ENCODE results near the gene IL22RA1. TPM values are rescaled to one million over a fixed set of nuclear protein-coding genes. Genes with fewer than 3 reads are reported as not detected.

IL22RA1 gene
- total RNA-seq, 1 experiment from 2014 or later, result 0.37 TPM

DNA sequence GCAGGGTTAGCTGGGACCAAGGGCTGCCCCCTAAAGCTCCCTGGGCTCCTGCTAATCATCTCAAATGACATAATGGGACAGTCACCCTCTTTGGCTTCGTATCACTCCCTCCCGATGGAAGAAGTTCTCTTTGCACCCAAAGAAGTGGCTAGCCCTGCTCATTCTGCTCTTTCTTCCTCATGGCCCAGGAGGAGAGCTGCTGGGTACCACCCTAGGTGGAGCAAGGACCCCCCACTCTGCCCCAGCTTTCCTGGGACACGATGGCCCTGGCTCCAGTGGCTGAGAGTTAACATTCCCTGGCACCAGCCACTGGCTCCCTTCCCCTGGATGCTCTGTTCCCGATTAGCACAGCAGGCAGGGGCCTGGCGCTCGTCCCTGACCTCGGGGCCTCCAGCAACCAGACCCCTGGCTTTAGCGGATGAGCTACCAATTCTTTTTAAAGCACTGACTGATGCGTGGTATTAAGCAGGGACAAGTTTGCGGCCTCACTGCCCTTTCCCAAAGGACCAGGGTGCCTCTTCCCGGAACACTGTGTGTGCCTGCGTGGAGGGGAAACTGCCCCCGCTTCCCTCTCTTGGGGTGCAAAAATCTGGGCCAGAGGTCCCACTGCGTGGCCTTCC lies 32.2 kb downstream of the IL22RA1 start:
- DNase-seq (ENCODE audit: low read depth, low spot score), result no peak

DNA sequence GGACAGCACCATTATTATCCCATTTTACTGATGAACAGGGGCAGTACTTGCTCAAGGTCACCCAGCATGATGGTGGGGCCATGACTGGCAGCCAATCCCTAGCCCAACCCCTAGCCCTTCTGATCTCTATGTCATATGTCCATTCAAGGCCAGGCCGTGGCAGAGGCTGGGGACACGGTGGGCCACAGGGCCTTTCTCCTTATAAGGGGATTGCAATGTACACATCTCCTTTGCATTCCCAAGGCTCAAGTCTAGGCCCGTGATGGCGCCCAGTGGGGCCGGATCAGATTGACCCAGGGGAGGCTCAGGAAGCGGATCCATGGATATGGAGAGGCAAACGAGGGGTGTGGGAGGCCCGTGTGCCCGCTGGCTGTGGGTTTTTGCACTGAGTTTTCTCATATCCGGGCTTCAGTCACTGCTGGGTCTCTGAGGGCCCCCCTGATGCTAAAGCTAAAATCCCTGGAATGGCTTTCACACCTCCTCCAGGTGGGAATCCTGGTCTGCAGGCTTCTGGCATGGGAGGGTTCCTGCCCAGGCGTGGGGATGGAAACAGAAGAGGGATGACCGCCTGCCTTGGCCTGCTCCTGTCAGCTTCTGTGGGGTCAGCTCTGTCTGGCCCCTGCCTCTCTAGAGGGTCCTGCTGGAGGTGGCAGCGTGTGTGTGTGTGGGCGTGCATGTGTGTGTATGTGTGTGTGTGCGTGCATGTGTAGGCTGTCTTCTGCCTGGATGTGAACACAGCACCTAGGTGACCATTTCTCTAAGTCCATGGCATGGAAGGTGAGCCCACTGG lies 33.1 kb downstream of the IL22RA1 start:
- in situ Hi-C loops (cut with HindIII; ENCODE audit: low pct_unique_long_range_greater_than_20kb, low sequenced_read_pairs), result no loop called here
- no peak for DNase-seq (ENCODE audit: low read depth, low spot score)

More for the DNA sequence above, 32.2 kb downstream of the IL22RA1 start:
- in situ Hi-C loops (cut with HindIII; ENCODE audit: low pct_unique_long_range_greater_than_20kb, low sequenced_read_pairs), result no loop called here

DNA sequence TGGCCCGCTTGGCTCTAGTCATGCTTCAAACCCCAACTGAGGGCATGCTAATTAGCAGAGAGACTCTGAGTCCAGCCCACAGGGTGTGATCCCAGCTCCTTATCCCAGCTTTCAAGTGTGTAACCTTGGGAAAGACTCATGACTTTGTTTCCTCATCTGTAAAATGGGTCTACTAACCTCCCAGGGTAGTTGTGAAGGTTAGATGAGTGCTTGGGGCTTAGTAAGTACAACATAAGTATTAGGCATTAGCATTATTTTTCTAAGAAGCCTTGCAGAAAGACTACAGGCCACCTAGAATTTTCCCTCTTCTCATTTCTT lies 33.8 kb downstream of the IL22RA1 start:
- DNase-seq (ENCODE audit: low read depth, low spot score), result no peak

DNA sequence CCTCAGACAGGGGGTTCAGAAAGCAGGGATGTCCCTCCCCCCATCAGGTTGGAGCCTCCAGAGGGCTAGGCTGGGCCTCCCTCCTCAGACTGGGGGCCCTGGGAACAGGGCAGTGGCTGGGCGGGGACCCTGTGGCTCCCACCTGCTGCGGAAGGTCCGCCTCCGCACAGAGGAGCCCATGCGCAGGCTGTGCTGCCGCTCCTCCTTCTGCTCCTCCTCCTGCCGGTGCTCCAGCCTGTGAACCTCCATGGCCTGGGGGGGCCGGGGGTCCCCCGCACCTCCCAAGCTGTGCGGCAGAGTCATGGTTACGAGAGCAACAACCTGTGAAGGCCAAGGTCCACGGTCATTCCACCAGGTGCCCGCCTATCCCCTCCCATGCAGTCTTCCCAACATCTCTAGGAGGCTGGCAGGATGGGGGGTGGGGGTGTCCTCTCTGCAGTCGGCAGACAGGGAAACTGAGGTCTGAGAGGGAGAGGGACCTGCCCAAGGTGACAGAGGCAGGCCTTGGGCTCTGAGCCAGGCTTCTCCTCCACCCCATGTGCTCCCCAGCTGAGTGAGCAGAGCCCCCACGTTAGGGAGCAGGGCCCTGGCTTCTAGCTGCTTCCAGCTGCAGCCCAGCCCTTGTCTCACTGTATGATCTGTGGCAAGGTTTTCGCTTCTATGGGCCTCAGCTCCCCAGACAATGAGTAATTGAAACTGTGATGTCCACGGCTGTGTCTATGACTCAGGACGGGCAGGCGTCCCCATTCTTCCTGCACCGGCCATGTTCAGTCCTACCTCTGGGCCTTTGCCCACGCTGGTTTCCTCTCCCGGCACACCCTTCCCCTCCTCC lies 34.4 kb downstream of the IL22RA1 start:
- no peak for DNase-seq (ENCODE audit: low read depth, low spot score)
- in situ Hi-C loops (cut with HindIII; ENCODE audit: low pct_unique_long_range_greater_than_20kb, low sequenced_read_pairs), result no loop called here

More for the DNA sequence above, 33.8 kb downstream of the IL22RA1 start:
- in situ Hi-C loops (cut with HindIII; ENCODE audit: low pct_unique_long_range_greater_than_20kb, low sequenced_read_pairs), result no loop called here

DNA sequence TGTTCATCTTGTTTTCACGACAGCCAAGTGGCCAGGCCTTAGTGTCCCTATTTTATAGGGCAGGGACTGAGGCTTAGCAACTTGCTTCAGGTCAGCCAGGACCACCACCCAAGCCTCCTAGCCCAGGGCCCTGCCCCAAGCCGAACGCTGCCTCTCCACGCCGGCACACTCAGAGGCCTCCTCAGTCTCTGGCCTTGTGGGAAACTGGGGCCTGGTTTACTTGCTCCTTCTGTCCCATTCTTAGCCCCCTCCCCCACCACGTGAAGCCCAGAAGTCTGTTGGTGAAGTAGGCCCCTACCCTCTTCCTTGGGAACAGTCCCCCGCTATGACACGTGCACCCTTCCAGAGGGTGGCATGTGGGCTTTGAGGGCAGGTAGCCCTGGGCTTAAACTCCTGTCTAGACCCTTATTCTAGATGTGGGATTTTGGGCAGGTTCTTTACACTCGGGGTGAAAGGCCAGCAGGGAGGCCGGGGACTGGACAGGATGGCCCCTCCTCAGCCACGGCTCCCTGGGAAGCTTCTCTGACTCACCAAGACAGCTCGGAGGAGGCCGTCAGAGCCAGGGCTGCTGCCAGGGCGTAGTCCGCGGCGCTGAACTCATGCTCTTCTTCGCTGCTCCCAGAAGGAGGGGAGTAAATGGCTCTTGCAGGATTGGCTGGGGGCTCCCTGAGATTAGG lies 35.3 kb downstream of the IL22RA1 start:
- no peak for DNase-seq (ENCODE audit: low read depth, low spot score)
- in situ Hi-C loops (cut with HindIII; ENCODE audit: low pct_unique_long_range_greater_than_20kb, low sequenced_read_pairs), result no loop called here

DNA sequence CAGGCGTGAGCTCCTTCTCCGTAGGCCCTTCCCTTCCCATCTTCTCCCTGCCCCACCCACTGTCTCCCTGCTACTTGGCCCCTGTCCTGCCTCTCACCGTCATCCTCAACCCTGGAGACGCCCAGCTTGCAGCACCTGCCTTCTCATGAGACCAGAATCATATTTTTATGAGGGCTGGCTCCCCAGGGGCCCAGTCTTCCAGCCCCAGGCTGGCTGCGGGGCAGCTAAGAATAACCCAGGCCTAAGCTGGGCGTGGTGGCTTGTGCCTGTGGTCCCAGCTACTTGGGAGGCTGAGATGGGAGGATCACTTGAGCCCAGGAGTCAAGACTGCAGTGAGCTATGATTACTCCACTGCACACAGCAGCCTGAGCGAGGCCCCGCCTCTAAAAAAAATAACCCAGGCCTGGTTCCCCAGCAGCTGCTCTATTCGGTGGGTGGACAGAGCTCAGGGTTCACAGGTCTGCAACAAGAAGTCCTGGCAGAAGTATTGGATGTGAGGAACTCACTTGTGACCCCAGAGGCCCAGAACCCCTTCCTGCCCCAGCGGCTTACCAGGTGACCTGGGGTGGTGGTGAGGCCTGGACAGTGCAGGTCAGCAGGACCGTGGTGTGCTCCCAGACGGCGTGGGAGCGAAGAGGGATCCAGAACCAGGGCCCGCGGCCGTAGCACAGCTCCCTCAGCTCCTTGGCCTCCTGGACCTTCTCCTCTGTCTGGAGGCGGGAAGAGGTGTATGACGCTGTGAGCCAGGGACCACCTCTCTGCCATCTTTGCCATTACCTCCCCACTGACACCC lies 37.4 kb downstream of the IL22RA1 start:
- in situ Hi-C loops (cut with HindIII; ENCODE audit: low pct_unique_long_range_greater_than_20kb, low sequenced_read_pairs), result no loop called here
- DNase-seq (ENCODE audit: low read depth, low spot score), result no peak

DNA sequence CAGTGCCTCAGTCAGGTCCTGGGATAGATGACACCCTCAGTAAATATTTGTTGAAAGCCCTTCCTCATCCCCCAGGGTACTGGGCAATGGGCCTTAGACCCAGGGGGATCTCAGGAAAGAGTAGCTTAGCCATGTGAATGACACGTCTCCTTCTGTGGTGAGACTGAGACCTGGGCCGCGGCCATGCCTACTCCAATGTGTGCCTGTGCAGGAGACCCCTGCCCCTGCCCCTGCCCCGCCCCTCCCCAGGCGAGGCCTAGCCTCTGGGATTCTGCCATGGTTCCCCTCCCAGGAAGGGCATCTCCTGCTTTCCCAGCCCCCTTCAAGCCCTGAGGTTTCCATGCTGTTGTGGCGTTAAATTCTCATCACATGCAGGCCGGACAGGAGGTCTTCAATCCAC lies 38.1 kb downstream of the IL22RA1 start:
- in situ Hi-C loops (cut with HindIII; ENCODE audit: low pct_unique_long_range_greater_than_20kb, low sequenced_read_pairs), result no loop called here

DNA sequence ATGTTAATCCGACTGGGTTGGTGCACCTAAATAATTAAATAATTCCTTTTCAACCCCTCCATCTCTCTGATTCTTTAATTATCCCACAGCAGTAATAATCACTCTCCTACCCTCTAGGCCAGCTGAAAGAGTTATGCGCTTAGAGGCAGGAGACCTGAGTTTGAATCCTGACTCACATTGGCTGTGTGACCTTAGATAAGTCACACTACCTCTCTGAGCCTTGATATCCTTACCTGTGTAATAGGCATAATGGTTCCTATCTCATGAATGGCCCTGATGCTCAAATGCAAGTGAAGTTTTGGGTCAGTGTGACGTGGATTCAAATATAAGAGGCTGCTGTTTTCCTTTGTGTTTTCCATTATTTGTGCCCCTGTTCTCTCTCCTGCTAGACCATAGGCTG lies 39.1 kb downstream of the IL22RA1 start:
- in situ Hi-C loops (cut with HindIII; ENCODE audit: low pct_unique_long_range_greater_than_20kb, low sequenced_read_pairs), result no loop called here
- DNase-seq (ENCODE audit: low read depth, low spot score), result no peak

More for the DNA sequence above, 38.1 kb downstream of the IL22RA1 start:
- no peak for DNase-seq (ENCODE audit: low read depth, low spot score)

DNA sequence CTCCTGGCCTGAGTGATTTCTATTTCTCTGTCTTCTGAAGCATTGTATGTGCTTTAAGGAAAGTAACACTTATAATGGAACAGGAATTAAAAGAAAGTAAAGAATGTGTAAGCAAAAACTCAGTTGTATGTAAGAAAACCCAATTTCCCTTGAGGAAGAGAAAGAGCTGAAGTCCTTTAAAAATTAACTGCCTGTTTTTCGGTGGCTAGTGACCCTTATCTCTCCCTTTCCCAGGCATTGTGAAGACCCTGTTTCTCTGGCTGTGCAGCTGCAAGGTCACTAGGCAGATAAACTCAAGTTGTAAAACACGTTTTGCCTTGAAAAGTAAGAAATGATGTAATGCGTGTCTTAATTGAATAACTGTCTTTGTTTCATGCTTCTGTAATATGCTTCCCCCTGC lies 39.5 kb downstream of the IL22RA1 start:
- DNase-seq (ENCODE audit: low read depth, low spot score), result no peak
- in situ Hi-C loops (cut with HindIII; ENCODE audit: low pct_unique_long_range_greater_than_20kb, low sequenced_read_pairs), result no loop called here

DNA sequence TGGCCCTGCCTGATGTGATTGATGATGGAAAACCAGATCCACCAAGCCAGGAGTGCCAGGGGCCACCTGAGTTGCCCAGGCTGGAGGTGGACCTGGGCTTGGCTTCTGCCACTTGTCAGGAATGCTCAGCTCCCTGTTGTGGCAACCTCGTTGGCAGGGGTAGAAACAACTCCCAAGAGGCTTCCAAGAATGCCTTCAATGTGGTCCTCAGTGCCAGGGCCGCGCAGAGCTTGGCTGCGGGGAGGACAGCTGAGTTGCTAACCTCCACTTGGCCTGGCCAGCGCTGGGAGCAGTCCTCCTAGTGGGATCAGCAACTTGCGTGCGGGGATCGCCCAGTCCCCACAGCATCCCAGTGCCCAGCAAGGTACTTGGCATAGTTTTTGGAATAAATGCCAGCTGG lies 40.0 kb downstream of the IL22RA1 start:
- in situ Hi-C loops (cut with HindIII; ENCODE audit: low pct_unique_long_range_greater_than_20kb, low sequenced_read_pairs), result no loop called here
- DNase-seq (ENCODE audit: low read depth, low spot score), result no peak

DNA sequence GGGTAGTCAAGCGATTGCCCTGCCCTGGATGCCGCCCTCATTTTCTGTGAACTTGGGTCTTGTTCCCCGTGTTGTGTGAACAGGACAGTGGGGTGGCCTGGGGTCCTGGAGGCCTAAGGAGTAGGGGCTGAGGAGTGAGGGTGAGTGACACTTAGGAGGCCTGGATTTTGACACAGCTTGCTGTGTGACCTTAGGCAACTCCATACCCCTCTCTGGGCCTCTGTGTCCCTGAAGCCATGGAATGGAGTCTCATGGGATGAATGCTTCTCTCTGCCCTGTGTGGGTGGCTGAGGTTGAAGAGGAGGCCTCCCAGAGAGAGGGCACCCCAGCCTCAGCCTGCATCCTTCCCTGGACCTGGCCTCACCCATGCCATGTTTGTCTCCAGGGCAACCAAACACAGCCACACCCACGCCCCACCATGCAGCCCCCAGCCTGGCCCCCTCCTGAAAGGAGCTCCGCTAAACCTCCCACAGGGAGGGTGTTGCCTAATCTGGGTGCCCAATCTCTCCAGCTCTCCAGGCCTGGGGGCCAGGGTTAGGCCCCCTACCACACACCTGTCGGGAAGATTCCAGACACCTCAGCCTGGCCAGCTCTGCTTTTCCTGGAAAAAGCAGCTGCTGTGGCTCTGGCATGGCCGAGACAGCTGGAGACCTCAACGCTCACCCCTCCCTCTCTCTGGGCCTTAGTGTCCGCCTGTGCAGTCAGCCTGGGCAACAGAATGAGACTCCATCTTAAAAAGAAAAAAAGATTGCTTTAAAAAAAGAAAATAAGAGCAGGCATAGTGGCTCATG lies 40.9 kb downstream of the IL22RA1 start:
- in situ Hi-C loops (cut with HindIII; ENCODE audit: low pct_unique_long_range_greater_than_20kb, low sequenced_read_pairs), result no loop called here
- no peak for DNase-seq (ENCODE audit: low read depth, low spot score)

DNA sequence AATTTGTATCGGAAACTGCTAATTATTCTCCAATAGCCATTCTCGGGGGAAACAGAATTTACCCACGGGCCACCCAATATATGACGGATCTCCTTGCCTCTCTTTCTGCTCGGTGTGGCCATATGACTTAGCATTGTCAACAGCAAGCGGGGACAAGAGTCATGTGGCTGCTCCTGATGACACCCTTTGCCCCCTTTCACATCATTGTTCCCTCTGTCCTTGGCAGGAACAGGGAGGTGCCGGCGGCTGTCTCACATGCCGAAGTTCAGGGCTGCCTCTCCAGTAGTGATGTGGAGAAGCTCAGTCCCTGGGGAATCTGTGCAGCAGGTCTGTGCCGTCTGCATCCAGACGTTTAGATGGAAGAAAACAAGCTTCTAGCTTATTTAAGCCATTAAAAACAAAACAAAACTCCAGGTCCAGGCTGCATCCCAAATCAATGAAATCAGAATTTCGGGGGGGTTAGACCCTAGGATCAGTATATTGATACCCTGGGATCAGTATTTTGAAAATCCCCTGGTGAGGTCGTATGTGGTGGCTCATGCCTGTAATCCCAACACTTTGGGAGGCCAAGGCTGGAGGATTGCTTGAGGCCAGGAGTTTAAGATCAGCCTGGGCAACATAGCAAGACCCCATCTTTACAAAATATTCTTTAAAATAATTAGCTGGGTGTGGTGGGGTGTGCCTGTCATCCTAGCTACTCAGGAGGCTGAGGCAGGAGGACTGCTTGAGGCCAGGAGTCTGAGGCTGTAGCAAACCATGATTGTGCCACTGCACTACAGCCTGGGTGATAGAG lies 41.8 kb downstream of the IL22RA1 start:
- in situ Hi-C loops (cut with HindIII; ENCODE audit: low pct_unique_long_range_greater_than_20kb, low sequenced_read_pairs), result no loop called here
- no peak for DNase-seq (ENCODE audit: low read depth, low spot score)

DNA sequence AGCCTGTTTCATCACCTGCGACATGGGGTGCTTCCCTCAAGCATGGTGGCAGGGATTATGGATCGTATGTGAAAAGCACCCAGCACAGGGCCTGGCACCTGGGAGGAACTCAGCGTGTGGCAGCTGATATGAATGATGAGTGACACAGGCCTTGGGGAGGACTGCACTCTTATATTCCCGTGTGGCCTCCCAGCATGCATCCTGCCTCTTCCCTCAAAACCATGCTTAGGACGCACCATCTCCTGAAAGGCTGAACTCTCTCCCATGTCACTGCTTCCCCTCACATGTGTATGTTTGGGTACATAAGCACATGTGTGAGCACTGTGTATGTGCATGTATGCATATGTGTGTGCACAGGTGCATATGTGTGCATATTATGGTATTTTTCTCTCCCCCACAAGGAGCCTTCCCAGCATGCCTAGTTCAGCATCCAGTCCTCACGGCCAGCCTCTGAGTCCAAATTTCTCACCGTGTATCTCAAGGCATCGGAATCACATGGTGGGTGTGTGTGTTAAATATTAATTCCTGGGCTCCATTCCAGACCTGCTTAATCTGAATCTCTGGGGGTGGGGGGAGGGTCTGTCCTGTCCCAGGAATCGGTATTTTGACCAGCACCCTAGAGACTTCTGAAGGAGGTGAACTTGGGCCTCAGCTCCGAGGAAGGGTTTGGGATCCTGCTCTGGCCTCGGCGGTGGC lies 43.8 kb downstream of the IL22RA1 start:
- DNase-seq (ENCODE audit: low read depth, low spot score), result no peak
- in situ Hi-C loops (cut with HindIII; ENCODE audit: low pct_unique_long_range_greater_than_20kb, low sequenced_read_pairs), result no loop called here

DNA sequence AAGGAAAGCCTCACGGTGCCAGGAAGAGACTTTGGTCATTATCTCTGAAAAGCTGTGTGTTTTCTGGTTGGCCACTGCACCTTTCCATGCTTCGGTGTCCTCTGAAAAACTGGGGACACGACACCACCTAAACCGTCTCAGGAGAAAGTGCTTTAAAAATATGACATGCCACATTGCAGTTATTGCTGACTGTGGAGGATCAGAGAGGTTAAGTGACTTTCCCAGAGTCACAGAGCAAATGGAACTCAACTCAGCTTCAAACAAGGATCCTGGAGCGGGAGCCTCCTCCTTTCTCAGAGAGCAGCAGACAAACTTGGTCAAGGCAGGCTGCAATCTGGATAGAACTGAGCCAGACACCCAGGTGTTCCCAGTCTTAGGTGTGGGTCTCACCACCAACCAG lies 44.8 kb downstream of the IL22RA1 start:
- in situ Hi-C loops (cut with HindIII; ENCODE audit: low pct_unique_long_range_greater_than_20kb, low sequenced_read_pairs), result no loop called here
- DNase-seq (ENCODE audit: low read depth, low spot score), result no peak

DNA sequence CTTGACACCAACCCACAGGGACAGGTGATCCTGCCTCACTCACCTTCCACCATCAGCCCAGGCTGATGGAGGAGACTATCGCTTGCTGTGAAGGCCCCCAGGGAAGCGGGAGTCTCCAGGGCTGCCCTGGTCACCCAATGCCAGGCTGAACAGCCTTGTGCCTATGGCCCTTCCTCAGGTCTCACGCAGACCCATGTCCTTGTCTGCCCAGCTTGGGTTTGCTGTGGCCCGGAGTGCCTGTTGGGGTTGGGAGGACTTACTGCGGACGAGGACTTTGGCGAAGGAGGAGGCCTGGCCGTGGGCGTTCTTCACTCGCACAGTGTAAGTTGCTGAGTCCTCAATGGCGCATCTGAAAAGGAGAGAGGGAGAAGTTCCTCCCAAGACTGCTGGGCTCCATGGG lies 45.3 kb downstream of the IL22RA1 start:
- in situ Hi-C loops (cut with HindIII; ENCODE audit: low pct_unique_long_range_greater_than_20kb, low sequenced_read_pairs), result no loop called here
- DNase-seq (ENCODE audit: low read depth, low spot score), result no peak

DNA sequence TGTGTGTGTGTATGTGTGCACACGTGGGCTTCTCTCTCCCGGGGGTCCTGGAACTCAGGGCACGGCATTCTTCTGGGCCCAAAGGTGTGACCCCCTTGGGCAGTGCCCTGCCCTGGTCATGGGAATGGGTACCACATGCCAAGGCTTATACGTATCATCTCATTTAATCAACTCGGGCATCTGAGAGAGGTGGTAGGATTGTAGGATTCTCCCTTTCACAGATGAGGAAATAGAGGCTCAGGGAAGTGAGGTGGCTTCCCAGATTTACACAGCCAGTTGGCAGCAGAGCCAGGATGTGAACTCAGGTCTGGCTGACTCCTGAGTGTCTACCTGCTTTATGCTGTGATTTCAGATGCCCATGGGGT lies 46.2 kb downstream of the IL22RA1 start:
- no peak for DNase-seq (ENCODE audit: low read depth, low spot score)
- in situ Hi-C loops (cut with HindIII; ENCODE audit: low pct_unique_long_range_greater_than_20kb, low sequenced_read_pairs), result no loop called here
